ENCODE data around the gene ETFDH.
"Not testable (repeated sequence)": the region's sequence is repeated elsewhere in the genome, so short reads cannot be mapped to it uniquely, and the experiment has no call there.

Gene ETFDH

DNA sequence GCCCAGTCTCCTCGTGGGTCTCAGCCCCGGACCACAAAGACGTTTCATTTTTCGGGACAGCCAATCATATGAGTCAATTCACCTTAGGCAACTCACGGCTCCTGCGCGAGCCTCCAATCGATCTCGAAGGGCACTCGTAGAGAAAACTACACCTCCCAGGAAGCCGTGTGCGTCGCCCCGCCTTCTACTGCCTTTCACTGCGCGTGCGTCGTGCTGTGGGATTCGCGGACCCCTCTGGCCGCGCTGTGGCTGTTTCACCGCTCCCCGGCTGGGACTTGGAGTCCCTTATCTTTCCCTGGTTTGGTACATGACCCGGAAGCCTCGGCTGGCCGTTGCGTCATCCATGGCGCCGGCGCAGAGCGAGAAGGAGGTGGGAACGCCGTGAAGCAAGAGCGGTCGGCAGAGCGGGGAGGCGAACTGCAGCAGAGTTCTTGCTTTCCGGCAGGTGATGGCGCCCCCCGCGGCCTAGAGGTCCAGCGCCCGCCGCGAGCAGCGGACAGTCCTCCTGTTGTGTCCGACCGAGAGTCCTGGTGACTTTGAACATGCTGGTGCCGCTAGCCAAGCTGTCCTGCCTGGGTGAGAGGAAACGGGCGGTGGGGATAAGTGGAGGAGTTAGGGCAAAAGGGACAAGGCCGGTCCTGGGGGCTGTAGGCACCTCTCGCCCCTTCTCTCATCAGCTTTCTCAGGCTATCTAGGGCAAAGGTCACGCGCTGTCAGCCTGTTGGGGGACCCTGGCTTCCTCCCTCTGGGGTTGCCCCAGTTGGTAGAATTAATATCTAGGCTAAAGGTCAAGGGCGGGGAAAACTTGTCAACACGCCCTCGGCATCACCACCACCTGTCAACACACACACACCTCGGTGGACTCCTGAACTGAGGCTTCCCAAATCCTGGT is at the start of gene ETFDH:
Gene ETFDH (plus strand): TSS at position 382 of the 892 bp plus-strand sequence. CDS start 161 bp downstream, at position 543.
- peak; percentile 97 for DNase-seq (ENCODE audit: low read depth)

DNA sequence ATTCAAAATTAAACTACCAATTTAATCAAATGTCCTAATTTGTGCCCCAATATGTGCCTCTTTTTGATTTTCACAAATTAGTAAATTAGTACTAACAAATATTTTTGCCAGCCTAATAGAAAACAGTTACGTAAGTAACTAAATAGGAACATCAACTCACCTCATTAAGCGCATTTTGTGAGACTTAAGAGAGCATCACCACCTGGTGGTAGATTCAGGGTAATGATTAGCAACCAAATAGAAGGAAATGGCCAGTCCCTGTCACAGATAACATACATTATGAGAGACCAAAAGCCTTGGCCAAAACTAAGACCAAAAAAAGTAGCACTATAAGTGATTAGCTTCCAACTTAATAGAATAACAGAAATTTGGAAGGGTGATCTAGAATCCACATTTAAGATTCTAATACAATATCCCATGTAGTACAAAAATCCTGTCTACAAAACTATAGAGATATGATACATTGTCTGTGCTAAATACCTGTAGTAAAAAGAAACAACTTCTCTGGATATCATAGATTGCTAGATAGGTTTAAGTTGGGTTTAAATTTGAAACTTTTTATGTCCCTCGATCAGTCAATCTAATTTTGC is 47.1 kb upstream of the ETFDH start:
- DNase-seq (ENCODE audit: low read depth): no peak

DNA sequence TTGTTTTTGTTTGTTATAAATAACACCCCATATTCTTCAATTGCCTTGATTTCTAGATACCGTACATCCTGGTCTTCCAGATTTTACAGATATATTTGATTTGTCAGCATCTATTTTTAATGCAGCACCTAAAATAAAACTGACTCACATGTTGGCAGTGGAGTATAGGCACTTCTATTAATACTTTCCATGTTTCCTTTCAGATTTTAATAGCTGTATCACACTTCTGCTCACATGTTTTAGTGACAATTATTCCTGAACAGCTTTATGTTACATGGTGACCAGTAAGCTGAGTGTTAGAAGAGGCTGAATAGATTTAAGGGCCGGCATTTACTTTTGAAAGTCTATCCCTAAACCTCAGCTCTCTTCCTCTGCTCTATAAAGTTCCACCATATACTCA is 46.6 kb upstream of the ETFDH start:
- no peak for DNase-seq (ENCODE audit: low read depth)

DNA sequence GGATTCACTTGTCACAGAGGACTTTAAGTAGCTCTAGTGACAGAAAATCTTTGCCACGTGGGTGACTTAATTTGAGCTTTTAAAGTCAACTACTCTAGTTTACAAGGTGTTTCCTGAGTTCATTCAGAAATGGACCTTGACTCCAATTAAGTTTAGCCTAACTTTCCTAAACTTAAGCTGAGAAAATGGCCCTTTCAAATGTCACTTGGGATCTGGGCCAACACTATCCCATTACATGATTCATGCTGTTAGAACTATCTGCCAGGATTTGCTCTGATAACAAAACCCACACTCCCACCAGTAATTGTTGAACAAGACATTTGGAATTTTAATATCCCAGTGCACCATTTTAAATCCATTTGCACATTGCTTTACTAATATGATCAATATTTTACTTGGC is 41.2 kb upstream of the ETFDH start:
- no peak for DNase-seq (ENCODE audit: low read depth)

DNA sequence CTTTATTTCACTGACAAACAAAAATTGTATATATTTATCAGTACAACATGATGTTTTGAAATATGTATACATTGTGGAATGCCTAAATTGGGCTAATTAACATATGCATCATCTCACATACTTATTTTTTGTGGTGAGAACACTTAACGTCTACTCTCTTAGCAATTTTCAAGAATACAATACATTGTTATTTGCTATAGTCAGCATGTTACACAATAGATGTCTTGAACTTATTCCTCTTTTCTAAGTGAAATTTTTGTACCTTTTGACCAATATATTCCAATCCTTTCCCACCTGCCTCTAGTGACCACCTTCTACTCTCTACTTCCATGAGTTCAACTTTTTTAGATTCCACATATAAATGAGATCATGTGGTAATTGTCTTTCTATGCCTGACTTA is 35.5 kb upstream of the ETFDH start:
- no peak for DNase-seq (ENCODE audit: low read depth)

DNA sequence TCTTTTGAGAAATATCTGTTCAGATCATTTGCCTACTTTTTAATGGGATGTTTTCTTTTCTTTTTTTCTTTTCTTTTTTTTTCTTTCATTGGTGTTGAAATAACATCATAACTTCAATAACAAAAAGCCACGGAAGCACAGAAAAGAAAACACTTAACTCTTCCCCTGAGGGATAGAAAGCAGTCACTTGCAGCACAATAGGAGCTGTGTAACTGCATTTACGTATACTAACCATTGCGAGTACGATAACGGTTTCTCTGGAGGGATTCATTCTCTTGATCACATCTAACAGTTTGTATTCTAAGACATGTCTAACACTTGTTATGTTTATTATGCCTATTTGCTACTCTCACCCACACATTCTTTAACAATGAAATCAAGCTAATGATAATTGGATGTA is 27.7 kb upstream of the ETFDH start:
- DNase-seq (ENCODE audit: low read depth): no peak

DNA sequence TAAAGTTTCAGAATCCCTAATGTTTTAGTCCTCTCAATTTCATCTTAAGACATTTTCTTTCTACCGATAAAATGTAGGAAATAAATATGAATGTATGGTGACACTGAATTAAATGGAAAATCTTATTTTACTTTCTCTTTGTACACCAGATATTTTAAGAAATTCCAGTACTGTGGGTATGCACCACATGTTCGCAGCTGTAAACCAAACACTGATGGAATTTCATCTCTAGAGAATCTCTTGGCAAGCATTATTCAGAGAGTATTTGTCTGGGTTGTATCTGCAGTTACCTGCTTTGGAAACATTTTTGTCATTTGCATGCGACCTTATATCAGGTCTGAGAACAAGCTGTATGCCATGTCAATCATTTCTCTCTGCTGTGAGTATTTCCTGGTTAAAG is 27.3 kb upstream of the ETFDH start:
- DNase-seq (ENCODE audit: low read depth): no peak

DNA sequence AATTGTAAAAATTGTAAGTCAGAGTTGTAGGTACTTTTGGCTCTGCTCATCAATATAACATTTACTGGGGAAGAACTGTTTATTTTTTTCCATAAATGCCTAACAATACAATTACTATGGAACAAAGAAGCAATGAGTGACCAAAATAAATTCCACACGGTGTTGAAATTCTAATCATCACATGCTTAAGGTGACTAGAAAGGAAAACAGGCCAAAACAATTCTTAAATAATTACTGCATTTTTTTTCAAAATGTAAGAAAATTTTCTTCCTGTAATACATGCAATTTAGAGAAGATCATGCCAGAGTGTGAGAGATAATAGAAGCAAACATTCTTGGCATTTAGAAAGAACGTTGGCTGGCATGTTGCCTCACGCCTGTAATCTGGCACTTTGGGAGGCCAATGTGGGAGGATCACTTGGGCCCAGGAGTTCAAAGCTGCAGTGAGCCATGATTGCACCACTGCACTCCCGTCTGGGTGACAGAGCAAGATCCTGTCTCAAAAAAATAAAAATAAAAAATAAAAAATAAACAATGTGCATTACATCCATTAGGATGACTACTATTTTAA is 22.9 kb upstream of the ETFDH start:
- DNase-seq (ENCODE audit: low read depth): no peak

DNA sequence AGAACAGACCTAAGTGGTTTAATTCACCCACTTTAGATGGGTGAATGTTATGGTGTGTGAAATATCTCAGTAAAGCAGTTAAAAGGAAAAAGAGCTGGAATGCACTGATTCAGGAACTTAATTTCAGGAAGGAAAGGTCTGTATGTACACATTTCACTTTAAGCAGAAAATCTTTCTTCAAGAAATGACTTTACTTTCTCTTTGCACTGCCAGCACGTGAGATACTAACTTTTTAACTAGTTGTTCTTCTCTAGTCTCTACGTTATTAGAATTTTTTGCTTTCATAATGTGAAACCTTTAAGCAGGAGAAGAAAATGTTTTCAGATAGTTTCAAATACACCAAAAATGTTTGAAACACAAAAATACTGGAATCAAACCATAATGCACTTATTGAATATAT is 19.2 kb upstream of the ETFDH start:
- DNase-seq (ENCODE audit: low read depth): no peak

DNA sequence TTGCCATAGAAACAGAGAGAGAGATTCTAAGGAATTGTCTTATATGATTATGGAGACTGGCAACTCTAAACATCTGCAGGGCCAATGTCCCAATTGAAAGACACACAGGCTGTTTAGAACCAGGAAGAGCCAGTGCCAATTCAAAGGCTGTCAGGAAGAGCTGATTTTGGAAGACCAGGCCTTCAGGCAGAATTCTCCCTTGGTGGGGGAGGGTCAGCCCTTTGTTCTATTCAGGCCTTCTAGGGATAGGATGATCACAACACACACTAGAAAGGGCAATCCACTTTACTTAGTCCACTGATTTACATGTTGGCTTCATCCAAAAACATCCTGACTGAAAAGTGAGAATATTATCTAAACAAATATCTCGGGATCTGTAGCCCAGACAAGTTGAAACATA is 15.7 kb upstream of the ETFDH start:
- no peak for DNase-seq (ENCODE audit: low read depth)

DNA sequence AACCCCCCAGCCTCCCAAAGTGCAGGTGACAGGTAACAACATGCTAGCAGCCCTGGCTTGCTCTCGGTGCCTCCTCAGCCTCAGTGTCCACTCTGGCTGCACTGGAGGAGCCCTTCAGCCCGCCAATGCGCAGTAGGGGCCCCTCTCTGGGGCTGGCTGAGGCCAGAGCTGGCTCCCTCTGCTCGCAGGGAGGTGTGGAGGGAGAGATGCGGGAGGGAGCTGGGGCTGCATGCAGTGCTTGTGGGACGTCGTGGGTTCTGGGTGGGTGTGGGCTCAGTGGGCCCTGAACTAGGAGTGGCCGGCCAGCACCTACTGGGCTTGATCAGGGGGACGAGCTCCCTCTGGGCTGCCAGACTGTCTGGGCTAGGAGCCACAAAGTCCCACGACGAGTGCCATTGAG is 14.8 kb upstream of the ETFDH start:
- DNase-seq (ENCODE audit: low read depth): no peak

DNA sequence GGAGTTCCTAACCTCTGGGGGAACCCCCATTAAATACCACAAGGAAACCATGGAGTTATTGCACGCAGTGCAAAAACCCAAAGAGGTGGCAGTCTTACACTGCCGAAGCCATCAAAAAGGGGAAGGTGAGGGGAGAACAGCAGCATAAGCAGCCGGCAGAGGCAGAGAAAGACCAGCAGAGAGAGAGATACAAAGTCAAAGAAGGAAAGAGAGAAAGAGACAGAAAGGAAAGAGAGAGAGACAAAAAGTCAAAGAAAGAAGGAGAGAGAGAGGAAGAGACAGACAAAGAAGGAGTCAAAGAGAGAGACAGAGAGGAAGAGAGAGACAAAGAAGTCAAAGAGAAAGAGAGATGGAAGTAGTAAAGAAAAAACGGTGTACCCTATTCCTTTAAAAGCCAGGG is 8.8 kb upstream of the ETFDH start:
- not testable (repeated sequence) for DNase-seq (ENCODE audit: low read depth)

DNA sequence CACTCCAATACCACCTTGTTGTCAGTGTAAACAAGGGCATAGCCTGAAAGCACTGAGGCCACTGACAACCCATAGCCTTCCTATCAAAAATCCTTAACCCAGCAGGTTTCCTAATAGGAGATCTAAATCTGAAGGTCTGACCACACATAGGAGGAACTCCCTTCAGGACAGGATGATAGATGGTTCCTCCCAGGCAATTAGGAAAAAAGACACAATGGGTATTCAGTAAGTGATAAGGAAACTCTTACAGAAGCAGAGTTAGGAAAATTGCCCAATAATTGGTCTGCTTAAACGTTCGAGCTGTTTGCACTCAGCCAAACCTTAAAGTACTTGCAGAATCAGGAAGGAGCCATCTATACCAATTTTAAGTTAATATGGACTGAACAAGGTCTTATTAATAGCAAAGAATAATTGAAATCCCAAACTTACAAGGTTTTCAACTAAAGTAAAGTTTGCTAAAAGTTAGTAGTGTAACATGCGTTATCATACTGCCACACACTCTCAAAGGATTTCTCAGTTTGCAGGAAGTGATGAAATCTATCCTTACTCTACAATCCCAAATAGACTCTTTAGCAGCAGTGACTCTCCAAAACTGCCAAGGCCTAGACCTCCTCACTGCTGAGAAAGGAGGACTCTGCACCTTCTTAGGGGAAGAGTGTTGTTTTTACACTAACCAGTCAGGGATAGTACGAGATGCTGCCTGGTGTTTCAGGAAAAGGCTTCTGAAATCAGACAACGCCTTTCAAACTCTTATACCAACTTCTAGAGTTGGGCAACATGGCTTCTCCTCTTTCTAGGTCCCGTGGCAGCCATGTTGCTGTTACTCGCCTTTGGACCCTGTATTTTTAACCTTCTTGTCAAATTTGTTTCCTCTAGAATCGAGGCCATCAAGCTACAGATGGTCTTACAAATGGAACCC is 8.1 kb upstream of the ETFDH start:
- not testable (repeated sequence) for DNase-seq (ENCODE audit: low read depth)

DNA sequence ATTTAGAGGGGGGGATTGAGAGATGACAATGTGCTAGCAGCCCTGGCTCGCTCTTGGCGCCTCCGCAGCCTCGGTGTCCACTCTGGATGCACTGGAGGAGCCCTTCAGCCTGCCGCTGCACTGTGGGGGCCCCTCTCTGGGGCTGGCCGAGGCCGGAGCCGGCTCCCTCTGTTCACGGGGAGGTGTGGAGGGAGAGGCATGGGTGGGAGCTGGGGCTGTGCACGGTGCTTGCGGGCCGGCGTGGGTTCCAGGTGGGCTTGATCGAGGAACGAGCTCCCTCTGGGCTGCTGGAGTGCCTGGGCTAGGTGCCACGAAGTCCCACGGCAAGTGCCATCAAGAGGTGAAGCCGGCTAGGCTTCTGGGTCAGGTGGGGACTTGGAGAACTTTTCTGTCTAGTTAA is 7.3 kb upstream of the ETFDH start:
- DNase-seq (ENCODE audit: low read depth): no peak

DNA sequence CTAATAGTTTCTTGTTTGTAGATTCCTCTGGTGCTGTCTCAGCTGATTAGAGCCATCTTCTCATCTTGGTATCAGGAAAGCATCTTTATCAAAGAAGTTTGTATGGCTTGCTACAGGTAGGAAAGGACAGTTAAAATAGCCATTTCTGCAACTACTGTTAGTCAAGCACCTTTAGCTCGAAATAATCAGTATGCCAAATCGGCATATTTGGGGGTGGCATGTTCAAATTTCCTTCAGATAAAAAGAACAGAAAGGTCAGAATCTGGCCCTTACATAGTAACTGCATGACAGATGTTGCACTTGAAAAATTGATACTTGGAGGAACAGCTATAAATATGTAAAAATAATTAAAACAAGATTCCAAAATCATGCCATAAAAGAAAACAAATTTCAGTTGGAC is 5.2 kb upstream of the ETFDH start:
- DNase-seq (ENCODE audit: low read depth): no peak

DNA sequence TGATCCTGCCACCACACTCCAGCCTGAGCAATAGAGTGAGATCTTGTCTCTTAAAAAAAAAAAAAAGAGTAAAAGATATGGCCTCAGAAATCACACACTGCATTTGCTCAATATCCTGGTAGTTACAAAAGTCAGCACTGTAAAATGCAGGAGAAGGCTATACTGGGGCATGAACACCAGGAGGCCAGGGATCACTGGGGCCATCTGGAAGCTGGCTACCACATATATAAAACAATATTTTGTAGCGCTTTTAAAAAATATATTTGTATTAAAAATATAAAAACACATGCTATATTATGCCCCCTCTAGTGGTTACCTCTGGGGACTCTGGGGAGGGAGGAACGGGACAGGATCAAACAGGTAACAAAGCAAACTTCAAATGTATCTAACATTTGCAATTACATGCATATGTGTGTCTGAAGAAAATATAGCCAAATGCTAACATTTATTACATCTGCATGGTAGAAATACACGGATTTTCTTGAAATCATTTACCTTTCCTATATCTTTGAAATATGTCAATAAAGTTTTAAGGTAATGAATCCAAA is 4.4 kb upstream of the ETFDH start:
- no peak for DNase-seq (ENCODE audit: low read depth)

DNA sequence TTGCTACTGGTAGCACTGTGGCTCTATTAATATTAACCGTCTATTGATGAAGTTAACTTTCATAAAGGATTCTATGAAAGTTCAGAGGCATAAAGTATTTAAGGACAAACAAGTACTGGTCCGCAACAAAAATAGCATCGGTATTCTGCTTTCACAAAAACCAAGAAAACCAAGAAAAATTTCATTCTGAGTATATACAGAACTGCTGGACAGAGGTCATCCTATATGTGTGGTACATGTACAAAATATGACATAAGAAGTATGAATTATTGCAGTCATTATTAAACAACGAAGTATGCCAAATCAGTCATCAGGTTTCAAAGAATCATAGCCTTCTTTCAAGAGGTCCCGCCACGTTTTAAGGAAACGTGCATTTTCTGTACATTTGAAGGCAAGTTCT is 2.8 kb upstream of the ETFDH start:
- DNase-seq (ENCODE audit: low read depth): no peak

DNA sequence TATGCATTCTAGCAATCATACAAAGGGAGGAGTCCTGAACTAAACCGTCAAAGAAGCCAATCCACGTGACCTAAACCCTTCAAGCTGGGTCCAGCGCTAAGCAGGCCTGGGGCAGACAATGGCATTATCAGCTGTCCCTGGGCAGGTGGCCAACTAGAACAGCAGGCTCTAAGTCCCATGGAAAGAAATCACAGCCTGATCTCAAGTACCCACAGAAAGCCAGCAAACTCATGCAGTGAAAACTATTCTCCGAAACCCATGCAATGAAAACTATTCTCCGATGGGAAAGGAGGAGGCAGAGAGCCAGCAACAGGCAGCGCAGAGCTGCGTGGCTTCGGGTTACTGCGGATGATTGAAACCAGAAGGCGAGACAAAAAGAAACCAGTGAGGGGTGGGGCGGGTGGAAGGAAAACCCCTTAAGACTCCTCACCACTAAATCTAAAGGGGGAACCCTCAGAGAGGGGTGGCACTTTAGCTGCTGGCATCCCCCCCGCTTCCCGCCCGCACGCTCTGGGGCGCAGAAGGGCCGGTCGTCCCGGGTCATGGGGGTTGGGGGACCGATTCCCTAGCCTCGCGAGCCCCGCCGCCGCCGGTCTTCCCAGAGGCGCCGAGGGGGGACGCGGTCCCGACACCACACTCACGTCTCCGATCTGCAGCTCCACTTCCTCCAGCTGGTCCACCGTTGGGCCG is 976 bp upstream of the ETFDH start:
- peak; percentile 50 for DNase-seq (ENCODE audit: low read depth)

DNA sequence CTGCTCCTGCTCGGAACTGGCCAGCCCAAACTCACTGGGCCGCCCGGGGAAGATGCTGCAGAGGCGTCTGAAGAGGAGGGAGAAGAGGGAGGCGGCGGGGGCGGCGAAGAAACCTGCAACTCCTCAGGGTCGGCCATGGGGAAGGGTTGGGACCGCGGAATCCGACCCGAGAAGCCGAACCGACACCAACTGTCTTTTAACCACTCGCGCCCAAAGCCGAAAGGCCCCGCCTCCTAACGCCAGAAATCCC is 506 bp upstream of the ETFDH start, which contains the start of gene C4orf46:
Gene C4orf46 (minus strand): TSS at position 223 of the 250 bp plus-strand sequence. CDS start 86 bp downstream, at position 137.
- DNase-seq (ENCODE audit: low read depth): no peak

DNA sequence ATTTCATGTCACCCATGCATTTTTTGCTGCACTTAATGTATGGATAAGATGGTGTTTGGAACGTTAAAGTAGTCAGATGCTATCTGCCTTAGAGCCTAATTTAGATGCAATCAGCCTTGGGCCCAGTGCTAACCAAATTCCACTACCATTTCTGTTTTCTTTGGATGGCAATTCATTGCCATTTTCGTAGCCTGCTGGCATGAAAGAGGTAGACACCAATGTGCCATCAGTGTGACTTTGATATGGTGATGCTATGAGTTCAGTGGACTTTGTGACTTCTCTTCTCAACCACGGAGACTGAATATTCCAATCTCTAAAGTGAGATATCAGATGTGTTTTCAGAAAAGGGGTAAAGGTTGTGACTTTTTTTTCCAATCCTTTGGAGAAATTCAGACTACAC is 1.5 kb downstream of the ETFDH start:
- DNase-seq (ENCODE audit: low read depth): no peak

DNA sequence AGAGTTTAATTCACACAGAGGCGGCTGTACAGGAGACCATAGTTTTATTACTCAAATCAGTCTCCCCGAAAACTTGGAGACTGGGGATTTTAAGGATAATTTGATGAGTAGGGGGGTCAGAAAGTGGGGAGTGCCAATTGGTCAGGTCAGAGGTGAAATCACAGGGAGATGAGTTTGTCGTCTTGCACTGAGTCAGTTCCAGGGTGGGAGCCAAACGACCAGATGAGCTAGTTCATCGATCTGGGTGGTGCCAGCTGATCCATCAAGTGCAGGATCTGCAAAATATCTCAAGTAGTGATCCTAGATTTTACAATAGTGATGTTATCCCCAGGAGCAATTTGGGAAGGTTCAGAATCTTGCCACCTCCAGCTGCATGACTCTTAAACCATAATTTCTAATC is 4.0 kb downstream of the ETFDH start:
- DNase-seq (ENCODE audit: low read depth): no peak

DNA sequence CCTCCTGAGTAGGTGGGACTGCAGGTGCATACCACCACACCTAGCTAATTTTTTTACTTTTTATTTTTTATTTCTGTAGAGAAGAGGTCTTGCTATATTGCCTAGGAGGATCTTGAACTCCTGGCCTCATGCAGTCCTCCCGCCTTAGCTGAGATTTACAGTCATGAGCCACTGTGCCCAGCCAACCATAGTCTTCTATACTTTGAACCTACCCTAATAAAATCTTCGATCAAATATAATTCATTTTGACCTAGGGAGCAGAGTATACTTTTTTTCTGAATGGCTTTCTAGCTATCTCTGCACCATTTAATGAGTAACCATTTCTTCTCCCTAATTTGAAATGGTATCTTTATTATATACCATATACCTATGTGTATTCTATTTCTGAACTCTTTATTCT is 6.7 kb downstream of the ETFDH start:
- no peak for DNase-seq (ENCODE audit: low read depth)

All from stimulated activated CD8-positive, alpha-beta memory T cell treated with anti-CD3 and anti-CD28 coated beads, Interleukin-4, amount 100 ng/mL, for 24 hours (primary cell).